Neural cell (in vitro differentiated cells): ENCODE data around the gene OLFM1. TPM values are rescaled to one million over a fixed set of nuclear protein-coding genes. Genes with fewer than 3 reads are reported as not detected.

ENCODE experiments used
- H2AFZ ChIP-seq: fragments of 200-600, 300-800 bp; sonication (generic), shearing (Covaris generic); 2 replicates; pipeline ENCODE4 v1.6.0; 2014; ENCODE audit warnings: low read depth, mild to moderate bottlenecking, antibody characterized with exemption, low read length, moderate library complexity
- H3F3A ChIP-seq: fragments of 200-600 bp; shearing (Covaris generic); 2 replicates; pipeline ENCODE4 v1.6.1; 2016; ENCODE audit warnings: mild to moderate bottlenecking, moderate library complexity, mixed read lengths, antibody characterized with exemption, low read length; ENCODE audit not compliant: insufficient read depth, poor library complexity, severe bottlenecking
- H3K27ac ChIP-seq: fragments of 200-600, 300-800 bp; sonication (generic), shearing (Covaris generic); 2 replicates; pipeline ENCODE4 v1.5.1; 2014; ENCODE audit warnings: mild to moderate bottlenecking, low read length, moderate library complexity
- H3K27me3 ChIP-seq: fragments of 300-800, 200-600 bp; sonication (generic), shearing (Covaris generic); 2 replicates; pipeline ENCODE4 v1.6.0; 2014; ENCODE audit warnings: mild to moderate bottlenecking, low read depth, low read length, moderate library complexity; ENCODE audit not compliant: insufficient read depth
- H3K36me3 ChIP-seq: fragments of 300-800, 200-600 bp; sonication (generic), shearing (Covaris generic); 2 replicates; pipeline ENCODE4 v1.5.1; 2014; ENCODE audit warnings: mild to moderate bottlenecking, antibody characterized with exemption, low read length, moderate library complexity; ENCODE audit not compliant: insufficient read depth
- H3K4me2 ChIP-seq: fragments of 300-800, 200-600 bp; sonication (generic), shearing (Covaris generic); 2 replicates; pipeline ENCODE4 v1.6.0; 2014; ENCODE audit warnings: mild to moderate bottlenecking, low read length
- H3K4me3 ChIP-seq: fragments of 300-800, 200-600 bp; sonication (generic), shearing (Covaris generic); 2 replicates; pipeline ENCODE4 v1.5.1; 2014; ENCODE audit warnings: mild to moderate bottlenecking, low read length, moderate library complexity
- H3K79me2 ChIP-seq: fragments of 200-600 bp; shearing (Covaris generic); replicated peaks from 2 replicates; pipeline ENCODE4 v1.6.0; 2014; ENCODE audit warnings: mild to moderate bottlenecking, low read length, moderate library complexity; ENCODE audit not compliant: insufficient read depth
- H3K9ac ChIP-seq: fragments of 300-800, 200-600 bp; sonication (generic), shearing (Covaris generic); 2 replicates; pipeline ENCODE4 v1.6.1; 2016; ENCODE audit warnings: mild to moderate bottlenecking, low read length, mixed read lengths
- H3K9me2 ChIP-seq: fragments of 200-600 bp; shearing (Covaris generic); 2 replicates; pipeline ENCODE4 v1.6.1; 2016; ENCODE audit warnings: mild to moderate bottlenecking, low read length, mixed read lengths; ENCODE audit not compliant: insufficient read depth
- H3K9me3 ChIP-seq: fragments of 200-600, 300-800 bp; sonication (generic), shearing (Covaris generic); 2 replicates; pipeline ENCODE4 v1.6.1; 2016; ENCODE audit warnings: mild to moderate bottlenecking, mixed run types, low read length, moderate library complexity, mixed read lengths
- H4K20me1 ChIP-seq: fragments of 200-600 bp; shearing (Covaris generic); 2 replicates; pipeline ENCODE4 v1.6.1; 2016; ENCODE audit warnings: mild to moderate bottlenecking, mixed run types; ENCODE audit not compliant: insufficient read depth
- CTCF ChIP-seq: fragments of 450-650 bp; IDR thresholded peaks from 2 replicates; pipeline ENCODE4 v1.5.1; 2014; ENCODE audit warnings: antibody characterized with exemption, mild to moderate bottlenecking, moderate library complexity; ENCODE audit not compliant: poor library complexity, severe bottlenecking
- EP300 ChIP-seq: fragments of 450-650 bp; conservative IDR thresholded peaks from 2 replicates; pipeline ENCODE4 v1.6.1; 2014; ENCODE audit warnings: antibody characterized with exemption, mild to moderate bottlenecking, moderate library complexity; ENCODE audit not compliant: poor library complexity, severe bottlenecking
- EZH2 ChIP-seq: fragments of 200-600, 300-800 bp; shearing (Covaris generic), sonication (generic); IDR thresholded peaks from 2 replicates; pipeline ENCODE4 v1.6.1; 2014; ENCODE audit warnings: antibody characterized with exemption, low read length, borderline replicate concordance, mild to moderate bottlenecking; ENCODE audit not compliant: insufficient read depth, poor library complexity, severe bottlenecking
- MXI1 ChIP-seq: fragments of 450-650 bp; conservative IDR thresholded peaks from 2 replicates; pipeline ENCODE4 v1.6.1; 2014; ENCODE audit warnings: antibody characterized with exemption, mild to moderate bottlenecking; ENCODE audit not compliant: poor library complexity, severe bottlenecking
- POLR2AphosphoS5 ChIP-seq: IDR thresholded peaks from 2 replicates; pipeline ENCODE4 v1.6.1; 2012
- RAD21 ChIP-seq: fragments of 450-650 bp; conservative IDR thresholded peaks from 2 replicates; pipeline ENCODE4 v1.6.1; 2014; ENCODE audit warnings: antibody characterized with exemption, mild to moderate bottlenecking, moderate library complexity
- REST ChIP-seq: IDR thresholded peaks from 2 replicates; pipeline ENCODE4 v1.6.1; 2012; ENCODE audit warnings: borderline replicate concordance
- SMC3 ChIP-seq: fragments of 450-650 bp; conservative IDR thresholded peaks from 2 replicates; pipeline ENCODE4 v1.6.1; 2014; ENCODE audit warnings: antibody characterized with exemption, mild to moderate bottlenecking, moderate library complexity; ENCODE audit not compliant: poor library complexity
- TAF1 ChIP-seq: IDR thresholded peaks from 2 replicates; pipeline ENCODE4 v1.6.1; 2012; ENCODE audit warnings: low read depth
- polyA plus RNA-seq: library from polyadenylated mRNA; depleted of rRNA; stranded (reverse); fragments of >200 nt; gene quantifications from 2 replicates; pipeline ENCODE4 v1.2.3, GENCODE V29; 2014

OLFM1 gene
- polyA plus RNA-seq, 1 donor from 2014 or later: 102 TPM

GRCh38 chr9:135127718-135128670 lies 40.5 kb downstream of the OLFM1 start:
- Histone ChIP-seq H3K27me3 (no peaks in the 10 kb centered on the region), H3F3A (no peaks in the 10 kb centered on the region), H3K79me2 (no peaks in the 10 kb centered on the region), H2AFZ (no peak overlapping the region), H4K20me1 (no peaks in the 10 kb centered on the region), H3K27ac (no peak overlapping the region), H3K4me2 (no peak overlapping the region), H3K9ac (no peak overlapping the region), H3K9me2 (no peaks in the 10 kb centered on the region), H3K9me3 (no peaks in the 10 kb centered on the region), H3K4me3 (no peak overlapping the region), H3K36me3 (no peaks in the 10 kb centered on the region)
- TF ChIP-seq REST (peak; percentile 26), POLR2AphosphoS5 (no peak)

GRCh38 chr9:135129137-135129695 lies 41.7 kb downstream of the OLFM1 start:
- Histone ChIP-seq H2AFZ (no peak overlapping the region), H3K9me2 (no peaks in the 10 kb centered on the region), H4K20me1 (no peaks in the 10 kb centered on the region), H3K27me3 (no peaks in the 10 kb centered on the region), H3K4me3 (no peak overlapping the region), H3K9me3 (no peaks in the 10 kb centered on the region), H3K36me3 (no peaks in the 10 kb centered on the region), H3K79me2 (no peaks in the 10 kb centered on the region), H3F3A (no peaks in the 10 kb centered on the region), H3K4me2 (no peak overlapping the region), H3K27ac (no peak overlapping the region), H3K9ac (no peak overlapping the region)
- TF ChIP-seq SMC3 (no peak), EP300 (no peak), EZH2 (no peak), TAF1 (no peak), RAD21 (no peak), MXI1 (no peak), REST (no peak), CTCF (no peak), POLR2AphosphoS5 (no peak)
